CD4-positive, alpha-beta T cell (primary cell): ENCODE measurements around the gene CACNA2D3. TPM values are rescaled to one million over a fixed set of nuclear protein-coding genes. Genes with fewer than 3 reads are reported as not detected.

Source experiments
- ATAC-seq: fragments of 200-7000 bp; cut with Tn5 transposase; one replicate; pipeline ENCODE4 v1.10.0; 2022; ENCODE audit warnings: mild to moderate bottlenecking; ENCODE audit not compliant: poor library complexity
- CTCF ChIA-PET: fragments of 350-600 bp; sonication (Branson Sonifier 250); formaldehyde crosslinking; loops from one replicate; lab custom pipeline; 2021; ENCODE audit warnings: antibody characterized with exemption, inconsistent platforms; lab: Charles Lee
- POLR2A ChIA-PET: fragments of 350-600 bp; sonication (Branson Sonifier 250); formaldehyde crosslinking; loops from one replicate; lab custom pipeline; 2021; ENCODE audit warnings: antibody characterized with exemption, inconsistent platforms; lab: Charles Lee
- DNase-seq, 14 experiments: peaks; one replicate each; pipeline ENCODE4 v3.0.0-alpha.2; 2013 to 2020; ENCODE audit warnings: mixed read lengths in 2 of 14
- H3K27ac ChIP-seq, 2 donors: one replicate each; pipeline versions ENCODE4 v1.5.1 to v1.7.0; 2013; ENCODE audit warnings: low read length in 2 of 2, low read depth in 1 of 2, mild to moderate bottlenecking in 1 of 2
- H3K27me3 ChIP-seq, 2 experiments: 1 replicate in 1 of 2; 2 replicates in 1 of 2; pipeline versions ENCODE4 v1.6.1 to v1.7.0; 2013; ENCODE audit warnings: low read length in 2 of 2, control low read depth in 1 of 2, mild to moderate bottlenecking in 1 of 2, moderate library complexity in 1 of 2; ENCODE audit not compliant: insufficient read depth in 2 of 2, control insufficient read depth in 1 of 2
- H3K36me3 ChIP-seq: one replicate; pipeline ENCODE4 v1.6.1; 2013; ENCODE audit warnings: low read length, control low read depth; ENCODE audit not compliant: insufficient read depth
- H3K4me1 ChIP-seq: one replicate; pipeline ENCODE4 v1.6.1; 2013; ENCODE audit warnings: low read length, control low read depth; ENCODE audit not compliant: insufficient read depth
- H3K4me3 ChIP-seq: one replicate; pipeline ENCODE4 v1.5.1; 2013; ENCODE audit warnings: mild to moderate bottlenecking, low read length, moderate library complexity
- H3K9me3 ChIP-seq, 2 experiments: 1 replicate in 1 of 2; 2 replicates in 1 of 2; pipeline versions ENCODE4 v1.6.1 to v1.7.0; 2013; ENCODE audit warnings: low read length in 2 of 2, mild to moderate bottlenecking in 2 of 2, control low read depth in 1 of 2, moderate library complexity in 1 of 2; ENCODE audit not compliant: control insufficient read depth in 1 of 2, insufficient read depth in 1 of 2
- H3K27ac Mint-ChIP-seq: one replicate; pipeline ENCODE4 v1.8.0; 2020; ENCODE audit warnings: mixed read lengths
- H3K27me3 Mint-ChIP-seq: one replicate; pipeline ENCODE4 v1.8.0; 2021; ENCODE audit warnings: mixed read lengths
- H3K36me3 Mint-ChIP-seq: one replicate; pipeline ENCODE4 v1.8.0; 2021; ENCODE audit warnings: low read depth, mixed read lengths
- H3K4me1 Mint-ChIP-seq: one replicate; pipeline ENCODE4 v1.8.0; 2021; ENCODE audit warnings: low read depth, mixed read lengths
- H3K4me3 Mint-ChIP-seq: one replicate; pipeline ENCODE4 v1.8.0; 2020; ENCODE audit warnings: mild to moderate bottlenecking, mixed read lengths
- H3K9me3 Mint-ChIP-seq: one replicate; pipeline ENCODE4 v1.8.0; 2020; ENCODE audit warnings: mixed read lengths
- intact Hi-C, 2 experiments: fragments of 100-400 bp; cut with DNase I in 1 of 2; cut with micrococcal nuclease in 1 of 2; formaldehyde crosslinking; loops; one replicate each; pipeline versions ENCODE4 v1.15.1 to v1.9.0; 2023 to 2025; cut with DNase I, micrococcal nuclease
- total RNA-seq, 174 experiments: library from RNA in 2 of 174; stranded (reverse) in 2 of 174; gene quantifications; one replicate each; pipeline ENCODE4 v1.2.3 and lab custom pipeline; 2021 to 2026
- TF ChIP-seq, protein P1 (sequence below): fragments of 200-600 bp; IDR thresholded peaks from one replicate; pipeline ENCODE4 v1.8.0; 2022; ENCODE audit warnings: antibody characterized with exemption, mild to moderate bottlenecking

CACNA2D3 gene
- total RNA-seq, 2 experiments from 2014 or later, result 0.08 TPM; not detected in 1

GRCh38 chr3:54243960-54244682, 121.8 kb downstream of the CACNA2D3 start:
- no peak for ATAC-seq

GRCh38 chr3:54251705-54252104, 129.4 kb downstream of the CACNA2D3 start:
- Histone ChIP-seq H3K27me3 (no peaks in the 10 kb centered on the region), H3K36me3 (no peaks in the 10 kb centered on the region), H3K4me3 (no peak overlapping the region), H3K9me3 (peaks cover 0 to 8% of the 10 kb centered on the region in 2 experiments), H3K27ac (no peak overlapping the region), H3K4me1 (no peaks in the 10 kb centered on the region)
- TF ChIP-seq, protein P1, sequence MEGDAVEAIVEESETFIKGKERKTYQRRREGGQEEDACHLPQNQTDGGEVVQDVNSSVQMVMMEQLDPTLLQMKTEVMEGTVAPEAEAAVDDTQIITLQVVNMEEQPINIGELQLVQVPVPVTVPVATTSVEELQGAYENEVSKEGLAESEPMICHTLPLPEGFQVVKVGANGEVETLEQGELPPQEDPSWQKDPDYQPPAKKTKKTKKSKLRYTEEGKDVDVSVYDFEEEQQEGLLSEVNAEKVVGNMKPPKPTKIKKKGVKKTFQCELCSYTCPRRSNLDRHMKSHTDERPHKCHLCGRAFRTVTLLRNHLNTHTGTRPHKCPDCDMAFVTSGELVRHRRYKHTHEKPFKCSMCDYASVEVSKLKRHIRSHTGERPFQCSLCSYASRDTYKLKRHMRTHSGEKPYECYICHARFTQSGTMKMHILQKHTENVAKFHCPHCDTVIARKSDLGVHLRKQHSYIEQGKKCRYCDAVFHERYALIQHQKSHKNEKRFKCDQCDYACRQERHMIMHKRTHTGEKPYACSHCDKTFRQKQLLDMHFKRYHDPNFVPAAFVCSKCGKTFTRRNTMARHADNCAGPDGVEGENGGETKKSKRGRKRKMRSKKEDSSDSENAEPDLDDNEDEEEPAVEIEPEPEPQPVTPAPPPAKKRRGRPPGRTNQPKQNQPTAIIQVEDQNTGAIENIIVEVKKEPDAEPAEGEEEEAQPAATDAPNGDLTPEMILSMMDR, result no peak
- DNase-seq, result no peak
- intact Hi-C loops, result no loop called here
- H3K27me3 Mint-ChIP-seq, result no peaks in the 10 kb centered on the region
- no peaks in the 10 kb centered on the region for H3K4me1 Mint-ChIP-seq
- H3K4me3 Mint-ChIP-seq, result no peak overlapping the region
- H3K27ac Mint-ChIP-seq, result no peak overlapping the region
- no peak for ATAC-seq
- ChIA-PET CTCF (no interaction called here), POLR2A (no interaction called here)
- H3K9me3 Mint-ChIP-seq, result no peaks in the 10 kb centered on the region
- H3K36me3 Mint-ChIP-seq, result no peaks in the 10 kb centered on the region

More at GRCh38 chr3:54243960-54244682, 121.8 kb downstream of the CACNA2D3 start:
- Mint-ChIP-seq H3K4me3 (no peak overlapping the region), H3K27ac (no peak overlapping the region), H3K27me3 (peaks cover 5% of the 10 kb centered on the region), H3K36me3 (no peaks in the 10 kb centered on the region), H3K4me1 (no peaks in the 10 kb centered on the region), H3K9me3 (no peaks in the 10 kb centered on the region)
- no peak for DNase-seq
- no peaks in the 10 kb centered on the region for H3K27me3 ChIP-seq
- H3K4me3 ChIP-seq, result no peak overlapping the region
- no peak overlapping the region for H3K27ac ChIP-seq
- H3K36me3 ChIP-seq, result no peaks in the 10 kb centered on the region
- CTCF ChIA-PET, result no interaction called here
- POLR2A ChIA-PET, result no interaction called here
- TF ChIP-seq, protein P1, result no peak
- H3K9me3 ChIP-seq, result peaks cover 0 to 15% of the 10 kb centered on the region in 2 experiments
- intact Hi-C loops, result no loop called here
- no peaks in the 10 kb centered on the region for H3K4me1 ChIP-seq

DNA sequence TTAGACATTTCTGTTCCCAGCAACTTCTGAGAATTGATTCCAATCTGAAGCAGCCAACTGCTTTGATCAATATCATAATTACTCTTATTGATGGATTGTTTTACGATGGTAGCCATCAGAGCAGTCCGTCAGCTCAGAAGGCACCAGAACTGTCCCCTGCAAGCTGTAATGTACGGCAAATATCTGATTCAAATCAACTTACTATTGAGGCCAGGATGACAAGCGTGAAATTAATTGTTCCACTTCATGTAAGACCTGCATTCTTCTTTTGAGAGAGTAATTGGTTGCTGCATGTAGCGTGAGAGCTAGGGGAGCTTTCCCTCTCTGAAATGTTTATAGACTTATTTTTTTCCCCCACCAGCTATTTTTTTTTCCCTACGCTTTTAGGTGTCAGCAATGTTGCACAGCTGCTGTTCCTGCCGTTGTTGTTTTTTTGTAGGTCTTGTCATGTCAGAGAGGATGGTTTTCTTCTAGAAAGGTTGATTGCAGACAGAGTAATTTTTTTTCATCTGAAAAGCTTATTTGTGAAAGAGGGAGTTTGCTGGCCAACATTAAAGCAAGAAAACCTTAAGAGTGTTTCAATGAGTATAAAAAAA, 134.9 kb downstream of the CACNA2D3 start:
- no peaks in the 10 kb centered on the region for H3K27me3 ChIP-seq
- Mint-ChIP-seq H3K27me3 (peaks cover 9% of the 10 kb centered on the region), H3K36me3 (no peaks in the 10 kb centered on the region), H3K27ac (no peak overlapping the region), H3K9me3 (no peaks in the 10 kb centered on the region), H3K4me3 (no peak overlapping the region), H3K4me1 (no peaks in the 10 kb centered on the region)
- no peak overlapping the region for H3K27ac ChIP-seq
- ATAC-seq (no peak), DNase-seq (no peak)
- H3K9me3 ChIP-seq, result no peaks in the 10 kb centered on the region
- intact Hi-C loops, result no loop called here
- ChIA-PET CTCF (no interaction called here), POLR2A (no interaction called here)
- H3K4me1 ChIP-seq, result no peaks in the 10 kb centered on the region
- no peaks in the 10 kb centered on the region for H3K36me3 ChIP-seq
- no peak overlapping the region for H3K4me3 ChIP-seq
- TF ChIP-seq, protein P1, result no peak
